Measurements from ENCODE around the gene ABCA7.

GRCh38 chr19:1019980-1020867 lies 19.7 kb upstream of the ABCA7 start:
- TF ChIP-seq MAX (IDR thresholded peaks at IDR 0.05; ENCODE audit: low read depth, low read length) = no peak
- TF ChIP-seq CTCF (IDR thresholded peaks at IDR 0.05; ENCODE audit: low read depth, low read length) = no peak

Data from NB4 (cell line).